Measurements from ENCODE around the gene TPM1. TPM values are rescaled to one million over a fixed set of nuclear protein-coding genes. Genes with fewer than 3 reads are reported as not detected.

TPM1 gene
- total RNA-seq, 1 experiment from 2014 or later: 174 TPM

- Histone ChIP-seq H3K36me3 (ENCODE audit: low read depth) (peaks cover 40% of the 10 kb centered on the region; the same call in 1 of the 2 replicates), H2AFZ (no peak overlapping the region), H3K4me2 (no peak overlapping the region), H3K9me3 (ENCODE audit: insufficient read depth, low read depth) (no peaks in the 10 kb centered on the region), H3K79me2 (ENCODE audit: low read depth) (peaks cover 90% of the 10 kb centered on the region), H3K4me1 (replicated peaks; ENCODE audit: insufficient read depth) (peaks cover 31% of the 10 kb centered on the region), H3K9me2 (ENCODE audit: insufficient read depth) (no peaks in the 10 kb centered on the region), H3F3A (ENCODE audit: insufficient read depth, low read depth) (peaks cover 48% of the 10 kb centered on the region), H4K20me1 (ENCODE audit: insufficient read depth) (peaks cover 9% of the 10 kb centered on the region; the same call in 1 of the 2 replicates), H3K27me3 (ENCODE audit: insufficient read depth, low read depth) (no peaks in the 10 kb centered on the region), H3K27ac (no peak overlapping the region), H3K4me3 (no peak overlapping the region)
- no TSS peak for BruUV-seq (replicated peaks)
- no peak for DNase-seq
- ChIA-PET CTCF (interaction anchor here (0.7 kb wide), 1 partner anchor 272 kb away, joined by 4 read pairs; no protein-coding TSS in a partner anchor), POLR2A (ENCODE audit: unreplicated experiment) (interaction anchor here (0.6 kb wide), 1 partner anchor 190 kb away, joined by 9 read pairs; no protein-coding TSS in a partner anchor)
- intact Hi-C loops (cut with micrococcal nuclease; ENCODE audit: unreplicated experiment): no loop called here
- no peak for TF ChIP-seq EZH2 (IDR thresholded peaks at IDR 0.05; ENCODE audit: low read depth)
- TF ChIP-seq CTCF (conservative IDR thresholded peaks at IDR 0.05): no peak
These were observed 8.9 kb downstream of the TPM1 start for GRCh38 chr15:63051156-63052066.

- TF ChIP-seq EZH2 (IDR thresholded peaks at IDR 0.05; ENCODE audit: low read depth) (no peak), CTCF (conservative IDR thresholded peaks at IDR 0.05) (no peak)
- Histone ChIP-seq H4K20me1 (ENCODE audit: insufficient read depth) (peaks cover 9% of the 10 kb centered on the region; the same call in 1 of the 2 replicates), H3K27ac (no peak overlapping the region), H2AFZ (no peak overlapping the region), H3K9me2 (ENCODE audit: insufficient read depth) (no peaks in the 10 kb centered on the region), H3K4me3 (no peak overlapping the region), H3K79me2 (ENCODE audit: low read depth) (peaks cover 82% of the 10 kb centered on the region), H3K36me3 (ENCODE audit: low read depth) (peaks cover 39% of the 10 kb centered on the region), H3K4me2 (no peak overlapping the region), H3F3A (ENCODE audit: insufficient read depth, low read depth) (peaks cover 40% of the 10 kb centered on the region; the same call in 1 of the 2 replicates), H3K4me1 (replicated peaks; ENCODE audit: insufficient read depth) (peaks cover 22% of the 10 kb centered on the region), H3K9me3 (ENCODE audit: insufficient read depth, low read depth) (no peaks in the 10 kb centered on the region), H3K27me3 (ENCODE audit: insufficient read depth, low read depth) (no peaks in the 10 kb centered on the region)
- CTCF ChIA-PET: no interaction called here
- intact Hi-C loops (cut with micrococcal nuclease; ENCODE audit: unreplicated experiment): no loop called here
- no TSS peak for BruUV-seq (replicated peaks)
- POLR2A ChIA-PET (ENCODE audit: unreplicated experiment): interaction anchor here (0.6 kb wide), 2 partner anchors 32 to 190 kb away, joined by 7 to 9 read pairs; no protein-coding TSS in a partner anchor
- DNase-seq: no peak
These were observed 9.7 kb downstream of the TPM1 start for GRCh38 chr15:63052077-63052841.

Data from PC-9 (cell line).